B cell (primary cell): ENCODE measurements around the gene SLC8A3. TPM values are rescaled to one million over a fixed set of nuclear protein-coding genes. Genes with fewer than 3 reads are reported as not detected.

Experiments used
- ATAC-seq: fragments of 200-7000 bp; cut with Tn5 transposase; one replicate; pipeline ENCODE4 v1.10.0; 2021; ENCODE audit warnings: low read depth, mild to moderate bottlenecking, moderate number of reproducible peaks, moderate library complexity
- CTCF ChIA-PET: fragments of 350-600 bp; sonication (Branson Sonifier 250); formaldehyde crosslinking; loops from one replicate; lab custom pipeline; 2021; ENCODE audit warnings: antibody characterized with exemption, inconsistent platforms; lab: Charles Lee
- POLR2A ChIA-PET: fragments of 350-600 bp; sonication (Branson Sonifier 250); formaldehyde crosslinking; loops from one replicate; lab custom pipeline; 2021; ENCODE audit warnings: antibody characterized with exemption; lab: Charles Lee
- DNase-seq: peaks from one replicate; pipeline ENCODE4 v3.0.0; 2013
- H2AFZ ChIP-seq: 2 replicates; pipeline ENCODE4 v1.6.1; 2012; ENCODE audit warnings: mild to moderate bottlenecking, low read depth, low read length; ENCODE audit not compliant: insufficient read depth, poor library complexity, severe bottlenecking
- H3K27ac ChIP-seq, 2 donors: 1 replicate in 1 of 2; 2 replicates in 1 of 2; pipeline ENCODE4 v1.5.1; 2012 to 2013; ENCODE audit warnings: low read length in 2 of 2, mild to moderate bottlenecking in 2 of 2, moderate library complexity in 1 of 2
- H3K27me3 ChIP-seq, 4 experiments: fragments of 200-600 bp in 1 of 4; sonication (generic) in 1 of 4; replicated peaks in 1 of 4; 1 replicate in 2 of 4; 2 replicates in 2 of 4; pipeline versions ENCODE4 v1.6.1 to v1.7.0; 2013 to 2016; ENCODE audit warnings: low read length in 3 of 4, mild to moderate bottlenecking in 2 of 4, mixed read lengths in 1 of 4, moderate library complexity in 1 of 4; ENCODE audit not compliant: insufficient read depth in 4 of 4, control insufficient read depth in 3 of 4; ENCODE audit errors: control extremely low read depth in 1 of 4
- H3K36me3 ChIP-seq, 2 experiments: replicated peaks in 1 of 2; 1 replicate in 1 of 2; 2 replicates in 1 of 2; pipeline versions ENCODE4 v1.6.1 to v1.7.1; 2013; ENCODE audit warnings: low read length in 1 of 2; ENCODE audit not compliant: insufficient read depth in 2 of 2, control insufficient read depth in 1 of 2; ENCODE audit errors: control extremely low read depth in 1 of 2, extremely low read depth in 1 of 2
- H3K4me1 ChIP-seq, 2 donors: fragments of 200-600 bp in 1 of 2; sonication (generic) in 1 of 2; 1 replicate in 1 of 2; 2 replicates in 1 of 2; pipeline versions ENCODE4 v1.5.1 to v1.6.1; 2013 to 2017; ENCODE audit warnings: low read length in 2 of 2; ENCODE audit not compliant: control insufficient read depth in 2 of 2, insufficient read depth in 2 of 2
- H3K4me2 ChIP-seq: replicated peaks from 2 replicates; pipeline ENCODE3; 2012; ENCODE audit warnings: mild to moderate bottlenecking, low read depth, low read length; ENCODE audit not compliant: poor library complexity, severe bottlenecking
- H3K4me3 ChIP-seq, 5 experiments: fragments of 200-600 bp in 1 of 5; sonication (generic) in 1 of 5; 1 replicate in 3 of 5; 2 replicates in 2 of 5; pipeline versions ENCODE4 v1.5.1 to v1.7.0; 2011 to 2016; ENCODE audit warnings: low read length in 4 of 5, mild to moderate bottlenecking in 4 of 5, low read depth in 2 of 5, control low read depth in 1 of 5, moderate library complexity in 1 of 5; ENCODE audit not compliant: insufficient read depth in 1 of 5; ENCODE audit errors: control extremely low read depth in 1 of 5, extremely low read depth in 1 of 5
- H3K79me2 ChIP-seq: fragments of 200-600 bp; sonication (generic); one replicate; pipeline ENCODE4 v1.6.0; 2016; ENCODE audit warnings: low read length; ENCODE audit not compliant: control insufficient read depth, insufficient read depth
- H3K9ac ChIP-seq: fragments of 200-600 bp; sonication (generic); 2 replicates; pipeline ENCODE4 v1.6.1; 2017; ENCODE audit warnings: mild to moderate bottlenecking, low read length, moderate library complexity
- H3K9me3 ChIP-seq, 3 donors: one replicate each; pipeline versions ENCODE4 v1.6.1 to v1.7.1; 2013; ENCODE audit warnings: low read length in 2 of 3; ENCODE audit not compliant: control insufficient read depth in 2 of 3, insufficient read depth in 1 of 3; ENCODE audit errors: control extremely low read depth in 1 of 3
- H4K20me1 ChIP-seq: 2 replicates; pipeline ENCODE4 v1.6.0; 2012; ENCODE audit warnings: mild to moderate bottlenecking, low read length; ENCODE audit not compliant: insufficient read depth, control insufficient read depth, poor library complexity, severe bottlenecking
- H3K27ac Mint-ChIP-seq: one replicate; pipeline ENCODE4 v1.8.0; 2021; ENCODE audit warnings: mixed read lengths
- H3K27me3 Mint-ChIP-seq: one replicate; pipeline ENCODE4 v1.8.0; 2021; ENCODE audit warnings: mixed read lengths
- H3K4me1 Mint-ChIP-seq: one replicate; pipeline ENCODE4 v1.8.0; 2021; ENCODE audit warnings: mixed read lengths
- H3K4me3 Mint-ChIP-seq: one replicate; pipeline ENCODE4 v1.8.0; 2021; ENCODE audit warnings: mixed read lengths
- H3K9me3 Mint-ChIP-seq: one replicate; pipeline ENCODE4 v1.8.0; 2022; ENCODE audit warnings: mixed read lengths; ENCODE audit not compliant: insufficient read depth
- EZH2 ChIP-seq: IDR thresholded peaks from 2 replicates; pipeline ENCODE4 v1.6.1; 2012; ENCODE audit warnings: borderline replicate concordance, low read depth, mild to moderate bottlenecking, moderate library complexity, low read length; ENCODE audit not compliant: insufficient read depth, poor library complexity, severe bottlenecking
- WGBS: methylation state at CpG from one replicate; pipeline ENCODE4 v1.1.5; 2013; ENCODE audit warnings: missing lambda C conversion rate; ENCODE audit not compliant: insufficient coverage; 5-methylcytosine and 5-hydroxymethylcytosine counted together
- intact Hi-C: fragments of 100-400 bp; cut with micrococcal nuclease; formaldehyde crosslinking; loops from one replicate; pipeline ENCODE4 v1.10.0; 2022
- polyA plus RNA-seq: library from polyadenylated mRNA; depleted of rRNA; stranded (reverse); fragments of >200 nt; gene quantifications from 2 replicates; pipeline ENCODE4 v1.2.3, GENCODE V29; 2012
- total RNA-seq, 2 donors: library from RNA; stranded (reverse); fragments of 120-200 nt in 1 of 2; gene quantifications; 1 replicate in 1 of 2; 2 replicates in 1 of 2; pipeline versions ENCODE4 v1.2.3 to v1.2.4, GENCODE V29; 2013 to 2022
- TF ChIP-seq, protein P1 (sequence below): fragments of 200-600 bp; IDR thresholded peaks from one replicate; pipeline ENCODE4 v1.8.0; 2022; ENCODE audit warnings: antibody characterized with exemption, mild to moderate bottlenecking

Gene SLC8A3
- total and polyA plus RNA-seq, 2 donors (not counting 1 experiment from before 2014, with no cell fraction given), result 0.07 to 0.09 TPM

DNA sequence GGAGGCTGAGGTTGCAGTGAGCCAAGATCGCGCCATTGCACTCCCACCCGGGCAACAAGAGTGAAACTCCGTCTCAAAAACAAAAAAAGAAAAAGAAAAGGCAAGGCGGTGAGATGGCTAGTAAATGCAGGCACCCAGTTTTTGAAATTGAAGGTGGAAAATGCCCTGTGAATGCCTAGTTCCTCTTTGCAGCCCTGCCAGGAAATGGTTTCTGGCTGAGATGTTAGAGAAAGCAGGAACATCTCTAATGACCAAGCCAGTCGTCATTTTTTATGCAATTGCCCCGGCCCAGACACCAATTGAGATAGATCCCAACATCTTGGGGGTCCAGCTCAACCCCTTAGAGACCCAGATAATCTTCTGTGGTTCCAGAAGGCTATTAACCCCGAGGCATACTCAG is 17.0 kb downstream of the SLC8A3 start:
- CTCF ChIA-PET, result no interaction called here
- no peaks in the 10 kb centered on the region for H3K36me3 ChIP-seq
- no peak overlapping the region for H3K4me2 ChIP-seq
- no peaks in the 10 kb centered on the region for H3K9me3 Mint-ChIP-seq
- intact Hi-C loops, result no loop called here
- WGBS, result 33% methylated on average over 7 of the region's 8 CpGs
- H3K4me3 ChIP-seq, result no peak overlapping the region
- no peak overlapping the region for H3K27ac Mint-ChIP-seq
- H3K79me2 ChIP-seq, result no peaks in the 10 kb centered on the region
- no peaks in the 10 kb centered on the region for H4K20me1 ChIP-seq
- peaks cover 0 to 4% of the 10 kb centered on the region in 2 donors for H3K4me1 ChIP-seq
- no peak overlapping the region for H3K4me3 Mint-ChIP-seq
- H3K27me3 ChIP-seq, result peaks cover 0 to 5% (median 0%) of the 10 kb centered on the region in 4 experiments
- ATAC-seq (no peak), DNase-seq (no peak)
- H3K27ac ChIP-seq, result no peak overlapping the region
- peaks cover 7% of the 10 kb centered on the region for H3K27me3 Mint-ChIP-seq
- no peak overlapping the region for H2AFZ ChIP-seq
- H3K9me3 ChIP-seq, result no peaks in the 10 kb centered on the region
- POLR2A ChIA-PET, result no interaction called here
- TF ChIP-seq, protein P1, sequence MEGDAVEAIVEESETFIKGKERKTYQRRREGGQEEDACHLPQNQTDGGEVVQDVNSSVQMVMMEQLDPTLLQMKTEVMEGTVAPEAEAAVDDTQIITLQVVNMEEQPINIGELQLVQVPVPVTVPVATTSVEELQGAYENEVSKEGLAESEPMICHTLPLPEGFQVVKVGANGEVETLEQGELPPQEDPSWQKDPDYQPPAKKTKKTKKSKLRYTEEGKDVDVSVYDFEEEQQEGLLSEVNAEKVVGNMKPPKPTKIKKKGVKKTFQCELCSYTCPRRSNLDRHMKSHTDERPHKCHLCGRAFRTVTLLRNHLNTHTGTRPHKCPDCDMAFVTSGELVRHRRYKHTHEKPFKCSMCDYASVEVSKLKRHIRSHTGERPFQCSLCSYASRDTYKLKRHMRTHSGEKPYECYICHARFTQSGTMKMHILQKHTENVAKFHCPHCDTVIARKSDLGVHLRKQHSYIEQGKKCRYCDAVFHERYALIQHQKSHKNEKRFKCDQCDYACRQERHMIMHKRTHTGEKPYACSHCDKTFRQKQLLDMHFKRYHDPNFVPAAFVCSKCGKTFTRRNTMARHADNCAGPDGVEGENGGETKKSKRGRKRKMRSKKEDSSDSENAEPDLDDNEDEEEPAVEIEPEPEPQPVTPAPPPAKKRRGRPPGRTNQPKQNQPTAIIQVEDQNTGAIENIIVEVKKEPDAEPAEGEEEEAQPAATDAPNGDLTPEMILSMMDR, result no peak
- no peak for TF ChIP-seq EZH2
- no peak overlapping the region for H3K9ac ChIP-seq
- H3K4me1 Mint-ChIP-seq, result peaks cover 4% of the 10 kb centered on the region

DNA sequence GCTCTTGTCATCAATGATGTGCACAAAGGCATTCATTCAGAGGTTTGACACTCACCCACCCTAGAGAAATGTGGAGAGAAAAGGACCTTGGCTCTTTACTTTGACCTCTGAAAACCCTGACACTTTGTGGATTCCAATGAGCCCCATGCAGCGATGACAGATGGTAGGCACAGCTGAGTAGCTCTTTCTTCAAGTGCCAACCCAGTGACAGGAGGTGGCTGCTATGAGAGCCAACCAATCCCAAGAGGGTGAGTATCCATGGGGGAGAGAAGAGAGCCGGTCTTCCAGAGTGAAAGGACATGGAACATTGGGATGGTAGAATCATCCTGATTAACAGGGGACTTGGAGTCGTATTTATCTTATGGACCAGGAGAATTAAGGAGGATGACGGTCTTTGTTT is 17.8 kb downstream of the SLC8A3 start:
- Histone ChIP-seq H3K4me1 (peaks cover 0 to 4% of the 10 kb centered on the region in 2 donors), H3K27me3 (peaks cover 0 to 5% (median 0%) of the 10 kb centered on the region in 4 experiments), H4K20me1 (no peaks in the 10 kb centered on the region), H3K4me2 (no peak overlapping the region), H3K36me3 (no peaks in the 10 kb centered on the region), H2AFZ (no peak overlapping the region), H3K27ac (no peak overlapping the region), H3K9me3 (no peaks in the 10 kb centered on the region), H3K9ac (no peak overlapping the region), H3K4me3 (no peak overlapping the region), H3K79me2 (no peaks in the 10 kb centered on the region)
- Mint-ChIP-seq H3K4me3 (no peak overlapping the region), H3K4me1 (peaks cover 4% of the 10 kb centered on the region), H3K27ac (no peak overlapping the region), H3K27me3 (peaks cover 7% of the 10 kb centered on the region), H3K9me3 (no peaks in the 10 kb centered on the region)
- CTCF ChIA-PET, result no interaction called here
- TF ChIP-seq, protein P1, result no peak
- TF ChIP-seq EZH2, result no peak
- whole genome bisulfite sequencing, result 100% methylated on average over 4 of the region's 4 CpGs
- intact Hi-C loops, result no loop called here
- ATAC-seq (no peak), DNase-seq (no peak)
- POLR2A ChIA-PET, result interaction anchor here (0.5 kb wide), 1 partner anchor 426 kb away, joined by 8 read pairs; no protein-coding TSS in a partner anchor
